IMR-90 (cell line): Measurements from ENCODE around the gene HYLS1. TPM values are rescaled to one million over a fixed set of nuclear protein-coding genes. Genes with fewer than 3 reads are reported as not detected.
"Not testable (repeated sequence)": the region's sequence is repeated elsewhere in the genome, so short reads cannot be mapped to it uniquely, and the experiment has no call there.

Experiments
- ATAC-seq: fragments of 200-7000 bp; cut with Tn5 transposase; 2 replicates; pipeline ENCODE4 v1.9.1; 2020; ENCODE audit warnings: low read depth, mild to moderate bottlenecking, moderate library complexity
- BruUV-seq: library from RNA; stranded (reverse); fragments of 400-500 nt; replicated peaks from 2 replicates; lab custom pipeline; 2021; lab: Mats Ljungman, UMichigan
- CTCF ChIA-PET: fragments of 300-600 bp; formaldehyde crosslinking; extraction: SDS; loops from one replicate; lab custom pipeline; 2021; ENCODE audit warnings: antibody characterized with exemption; lab: Yijun Ruan, JAX
- POLR2A ChIA-PET: fragments of 300-600 bp; sonication (Branson Sonifier 250); formaldehyde crosslinking; loops from one replicate; lab custom pipeline; 2022; ENCODE audit warnings: antibody characterized with exemption; ENCODE audit not compliant: unreplicated experiment; lab: Charles Lee
- DNase-seq: peaks from one replicate; pipeline ENCODE4 v3.0.0; 2013
- H2AFZ ChIP-seq: replicated peaks from 2 replicates; pipeline ENCODE3; 2013; ENCODE audit warnings: low read length, mild to moderate bottlenecking; ENCODE audit not compliant: poor library complexity
- H2AK5ac ChIP-seq: 2 replicates; pipeline ENCODE4 v1.6.1; 2013; ENCODE audit warnings: low read depth, low read length, inconsistent platforms
- H2AK9ac ChIP-seq: replicated peaks from 2 replicates; pipeline ENCODE3; 2013; ENCODE audit warnings: mild to moderate bottlenecking, low read depth, low read length, moderate library complexity; ENCODE audit not compliant: poor library complexity
- H2BK120ac ChIP-seq: 2 replicates; pipeline ENCODE4 v1.6.1; 2013; ENCODE audit warnings: low read depth, low read length, inconsistent platforms
- H2BK15ac ChIP-seq: 3 replicates; pipeline ENCODE4 v1.6.1; 2013; ENCODE audit warnings: low read depth, low read length, inconsistent platforms
- H2BK20ac ChIP-seq: 2 replicates; pipeline ENCODE4 v1.6.1; 2013; ENCODE audit warnings: low read depth, mild to moderate bottlenecking, inconsistent platforms, low read length, moderate library complexity
- H2BK5ac ChIP-seq: 2 replicates; pipeline ENCODE4 v1.6.1; 2013; ENCODE audit warnings: mild to moderate bottlenecking, low read depth, low read length, inconsistent platforms; ENCODE audit not compliant: poor library complexity, severe bottlenecking
- H3K14ac ChIP-seq: replicated peaks from 2 replicates; pipeline ENCODE4 v1.6.1; 2013; ENCODE audit warnings: low read depth, low read length, inconsistent platforms
- H3K18ac ChIP-seq: 2 replicates; pipeline ENCODE4 v1.6.1; 2013; ENCODE audit warnings: low read depth, low read length, control low read depth
- H3K23ac ChIP-seq: 2 replicates; pipeline ENCODE4 v1.6.1; 2013; ENCODE audit warnings: low read depth, low read length, inconsistent platforms
- H3K27ac ChIP-seq: 2 replicates; pipeline ENCODE4 v1.5.1; 2013; ENCODE audit warnings: mild to moderate bottlenecking, control low read depth, low read length; ENCODE audit not compliant: insufficient read depth
- H3K27me3 ChIP-seq: 2 replicates; pipeline ENCODE4 v1.6.1; 2013; ENCODE audit warnings: low read length; ENCODE audit not compliant: control insufficient read depth, insufficient read depth
- H3K36me3 ChIP-seq: 2 replicates; pipeline ENCODE4 v1.6.1; 2013; ENCODE audit warnings: low read length, mixed read lengths; ENCODE audit not compliant: control insufficient read depth, insufficient read depth
- H3K4ac ChIP-seq: 2 replicates; pipeline ENCODE4 v1.6.1; 2013; ENCODE audit warnings: low read depth, low read length, inconsistent platforms
- H3K4me1 ChIP-seq: 2 replicates; pipeline ENCODE4 v1.6.1; 2013; ENCODE audit warnings: low read length, mixed read lengths; ENCODE audit not compliant: control insufficient read depth, insufficient read depth
- H3K4me2 ChIP-seq: 2 replicates; pipeline ENCODE4 v1.6.1; 2013; ENCODE audit warnings: low read depth, mild to moderate bottlenecking, control low read depth, low read length, moderate library complexity
- H3K4me3 ChIP-seq: 2 replicates; pipeline ENCODE4 v1.5.1; 2013; ENCODE audit warnings: low read depth, mild to moderate bottlenecking, control low read depth, low read length, moderate library complexity; ENCODE audit not compliant: insufficient read depth
- H3K56ac ChIP-seq: 2 replicates; pipeline ENCODE4 v1.6.1; 2013; ENCODE audit warnings: low read length, inconsistent platforms; ENCODE audit not compliant: insufficient read depth; ENCODE audit errors: extremely low read depth
- H3K79me1 ChIP-seq, 2 experiments: 2 replicates each; pipeline ENCODE4 v1.6.1; 2013; ENCODE audit warnings: low read length in 2 of 2, inconsistent platforms in 1 of 2, low read depth in 1 of 2
- H3K9ac ChIP-seq: 2 replicates; pipeline ENCODE4 v1.6.1; 2013; ENCODE audit warnings: low read depth, low read length, control low read depth
- H3K9me1 ChIP-seq: 2 replicates; pipeline ENCODE4 v1.6.1; 2013; ENCODE audit warnings: low read length, inconsistent platforms; ENCODE audit not compliant: insufficient read depth
- H3K9me3 ChIP-seq: 2 replicates; pipeline ENCODE4 v1.6.1; 2013; ENCODE audit warnings: low read length; ENCODE audit not compliant: control insufficient read depth, insufficient read depth
- H4K20me1 ChIP-seq: 2 replicates; pipeline ENCODE4 v1.6.1; 2013; ENCODE audit warnings: low read length, inconsistent platforms; ENCODE audit not compliant: insufficient read depth
- H4K5ac ChIP-seq: 2 replicates; pipeline ENCODE4 v1.6.1; 2013; ENCODE audit warnings: mild to moderate bottlenecking, low read depth, low read length, control low read depth
- H4K8ac ChIP-seq, 2 experiments: 2 replicates each; pipeline ENCODE4 v1.6.1; 2013; ENCODE audit warnings: low read depth in 2 of 2, low read length in 2 of 2, control low read depth in 1 of 2, inconsistent platforms in 1 of 2
- H4K91ac ChIP-seq: 2 replicates; pipeline ENCODE4 v1.6.1; 2013; ENCODE audit warnings: low read depth, low read length, inconsistent platforms; ENCODE audit not compliant: insufficient read depth
- WGBS, 2 experiments: methylation state at CpG; one replicate each; pipeline versions ENCODE4 v1.1.5 to v1.1.7; 2013; ENCODE audit warnings: missing lambda C conversion rate in 2 of 2; ENCODE audit not compliant: insufficient read length in 1 of 2; ENCODE audit errors: extremely low coverage in 2 of 2; 5-methylcytosine and 5-hydroxymethylcytosine counted together
- dilution Hi-C: fragments of 300-500 bp; cut with HindIII; formaldehyde crosslinking; loops from one replicate; pipeline ENCODE4 v1.14.3; 2018; ENCODE audit warnings: low sequenced_read_pairs; ENCODE audit not compliant: unreplicated experiment
- in situ Hi-C: fragments of 300-500 bp; cut with MboI; formaldehyde crosslinking; loops from 3 replicates; pipeline ENCODE4 v1.14.3; 2019; ENCODE audit warnings: low sequenced_read_pairs, inconsistent platforms, mixed read lengths
- intact Hi-C: fragments of 100-400 bp; cut with micrococcal nuclease; formaldehyde crosslinking; loops from 2 replicates; pipeline ENCODE4 v1.10.0; 2022
- polyA plus RNA-seq, 3 experiments: library from polyadenylated mRNA; depleted of rRNA; stranded (reverse); fragments of >200 nt; gene quantifications; 2 replicates each; pipeline ENCODE4 v1.2.3, GENCODE V29; 2012; ENCODE audit warnings: low replicate concordance in 1 of 3
- total RNA-seq: library from RNA; depleted of rRNA; stranded (reverse); fragments of >200 nt; gene quantifications from 2 replicates; pipeline ENCODE4 v1.2.3, GENCODE V29; 2012

The HYLS1 gene
- total and polyA plus RNA-seq, 2 of the 4 experiments (the other 2 are of a cell fraction), result 5.1 to 8.1 TPM

- H2AK5ac ChIP-seq, H3K27me3 ChIP-seq, H3K79me1 ChIP-seq, in situ Hi-C loops, CTCF ChIA-PET, H4K20me1 ChIP-seq, BruUV-seq, intact Hi-C loops, H2BK120ac ChIP-seq, dilution Hi-C loops, H3K14ac ChIP-seq, POLR2A ChIA-PET, H3K4ac ChIP-seq, H3K36me3 ChIP-seq, H3K9me1 ChIP-seq, ATAC-seq, H3K4me2 ChIP-seq, H4K91ac ChIP-seq, H2AFZ ChIP-seq, H3K23ac ChIP-seq, H2BK20ac ChIP-seq, H3K27ac ChIP-seq, H3K4me3 ChIP-seq, DNase-seq, H2AK9ac ChIP-seq, H4K8ac ChIP-seq, H3K18ac ChIP-seq, H3K56ac ChIP-seq, H2BK5ac ChIP-seq, H3K9me3 ChIP-seq, H3K9ac ChIP-seq, H3K4me1 ChIP-seq, H2BK15ac ChIP-seq, H4K5ac ChIP-seq: not testable (repeated sequence)
- no CpG with 5 or more reads among the region's 33 CpGs for WGBS, 2 experiments
Observed at GRCh38 chr11:125862786-125863185, 24.7 kb upstream of the HYLS1 start.

- dilution Hi-C loops, H2AK5ac ChIP-seq, H3K9me1 ChIP-seq, CTCF ChIA-PET, ATAC-seq, H4K20me1 ChIP-seq, H4K5ac ChIP-seq, H3K18ac ChIP-seq, H3K9ac ChIP-seq, H3K27ac ChIP-seq, H3K56ac ChIP-seq, H3K9me3 ChIP-seq, DNase-seq, H2AK9ac ChIP-seq, H2BK120ac ChIP-seq, H2BK5ac ChIP-seq, H3K4me3 ChIP-seq, H3K36me3 ChIP-seq, intact Hi-C loops, H3K4me1 ChIP-seq, H3K4me2 ChIP-seq, POLR2A ChIA-PET, H4K8ac ChIP-seq, H3K23ac ChIP-seq, H3K27me3 ChIP-seq, H4K91ac ChIP-seq, H2BK15ac ChIP-seq, H2BK20ac ChIP-seq, BruUV-seq, H3K14ac ChIP-seq, H2AFZ ChIP-seq, H3K79me1 ChIP-seq, H3K4ac ChIP-seq, in situ Hi-C loops: not testable (repeated sequence)
- WGBS, 2 experiments, result no CpG with 5 or more reads among the region's 4 CpGs
Observed at GRCh38 chr11:125865354-125865753, 22.1 kb upstream of the HYLS1 start.
